Naive thymus-derived CD8-positive, alpha-beta T cell (primary cell): ENCODE data around the gene GP1BA. TPM values are rescaled to one million over a fixed set of nuclear protein-coding genes. Genes with fewer than 3 reads are reported as not detected.

Experiments
- ATAC-seq, 2 donors: fragments of 150-1000 bp; cut with Tn5 transposase in 1 of 2; sonication (Bioruptor Pico), chemical (Tn5 transposase) in 1 of 2; 1 replicate in 1 of 2; 2 replicates in 1 of 2; pipeline ENCODE4 v1.10.0; 2021; ENCODE audit warnings: mild to moderate bottlenecking in 2 of 2, moderate library complexity in 2 of 2
- POLR2A ChIA-PET: fragments of 350-600 bp; sonication (Branson Sonifier 250); formaldehyde crosslinking; loops from one replicate; lab custom pipeline; 2021; ENCODE audit warnings: antibody characterized with exemption; lab: Charles Lee
- DNase-seq, 10 donors: peaks; one replicate each; pipeline versions ENCODE4 v3.0.0 to v3.0.0-alpha.2; 2020 to 2022
- H3K27ac Mint-ChIP-seq, 10 donors: one replicate each; pipeline ENCODE4 v1.8.0; 2020 to 2022; ENCODE audit warnings: mild to moderate bottlenecking in 10 of 10, mixed read lengths in 10 of 10, moderate library complexity in 4 of 10, inconsistent platforms in 1 of 10
- H3K27me3 Mint-ChIP-seq, 5 donors: one replicate each; pipeline ENCODE4 v1.8.0; 2021 to 2022; ENCODE audit warnings: mixed read lengths in 5 of 5
- H3K36me3 Mint-ChIP-seq, 3 donors: one replicate each; pipeline ENCODE4 v1.8.0; 2020 to 2022; ENCODE audit warnings: mixed read lengths in 3 of 3, mild to moderate bottlenecking in 2 of 3, inconsistent platforms in 1 of 3
- H3K4me1 Mint-ChIP-seq, 4 donors: one replicate each; pipeline ENCODE4 v1.8.0; 2021 to 2022; ENCODE audit warnings: mixed read lengths in 4 of 4
- H3K4me3 Mint-ChIP-seq, 10 donors: one replicate each; pipeline ENCODE4 v1.8.0; 2020 to 2022; ENCODE audit warnings: mild to moderate bottlenecking in 10 of 10, mixed read lengths in 10 of 10, moderate library complexity in 6 of 10, inconsistent platforms in 1 of 10
- H3K9me3 Mint-ChIP-seq, 9 donors: one replicate each; pipeline ENCODE4 v1.8.0; 2020 to 2022; ENCODE audit warnings: mixed read lengths in 9 of 9, mild to moderate bottlenecking in 3 of 9, inconsistent platforms in 1 of 9, moderate library complexity in 1 of 9
- polyA plus RNA-seq, 3 donors: library from polyadenylated mRNA; unstranded; fragments of 300-500 nt; fragmentation: Illumina TruSeq; gene quantifications; one replicate each; pipeline ENCODE4 v1.2.3, GENCODE V29; 2021
- total RNA-seq, 8 experiments: library from RNA in 2 of 8; stranded (reverse) in 2 of 8; gene quantifications; one replicate each; pipeline ENCODE4 v1.2.3 and lab custom pipeline; 2021 to 2026

Gene GP1BA
- not detected for total RNA-seq
- under 1 TPM in 2 of 3 donors, not detected in 1; 0.08 to 0.13 TPM for polyA plus RNA-seq
- total RNA-seq (lab: John Stamatoyannopoulos, UW): 0 to 0.07 (median 0) reads per million in 6 experiments

DNA sequence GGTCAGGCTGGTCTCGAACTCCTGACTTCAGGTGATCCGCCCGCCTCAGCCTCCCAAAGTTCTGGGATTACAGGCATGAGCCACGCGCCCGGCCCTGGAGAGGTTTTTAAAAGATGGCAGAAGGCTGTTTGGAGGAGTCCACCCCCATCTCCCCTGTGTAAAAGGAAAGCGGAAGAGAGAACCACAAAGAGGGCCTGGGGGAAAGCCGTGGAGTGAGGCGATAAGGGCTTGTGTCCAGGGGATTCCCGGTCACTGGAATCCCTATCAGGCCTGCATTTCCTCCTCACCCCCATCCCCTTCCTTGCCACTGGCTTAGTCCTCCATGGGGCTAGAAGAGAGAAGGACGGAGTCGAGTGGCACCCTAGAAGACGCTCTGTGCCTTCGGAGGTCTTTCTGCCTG is at the start of gene GP1BA:
Gene GP1BA (plus strand): TSS at position 315 of the 400 bp plus-strand sequence. CDS start 328 bp downstream, outside the sequence.
- peak within 1 kb of the TSS in 5 of 10 donors; percentile 1 to 82 (median 82) for H3K27ac Mint-ChIP-seq
- H3K4me1 Mint-ChIP-seq: peaks cover 31 to 46% (median 33%) of the 10 kb centered on the region in 4 donors
- H3K27me3 Mint-ChIP-seq: no peaks in the 10 kb centered on the region
- DNase-seq (no peak), ATAC-seq (no peak)
- peaks cover 6 to 32% (median 6%) of the 10 kb centered on the region in 3 donors for H3K36me3 Mint-ChIP-seq
- H3K9me3 Mint-ChIP-seq: no peaks in the 10 kb centered on the region
- POLR2A ChIA-PET: interaction anchor here (0.6 to 1.8 kb wide), 2 partner anchors 9 to 389 kb away, joined by 3 to 9 read pairs; no protein-coding TSS in a partner anchor
- H3K4me3 Mint-ChIP-seq: peak within 1 kb of the TSS in 1 of 10 donors; percentile 26

- no peak for DNase-seq
- no peak overlapping the region for H3K4me3 Mint-ChIP-seq
- H3K27ac Mint-ChIP-seq: peak overlapping the region in 2 of 10 donors; percentile 31 to 72
- H3K36me3 Mint-ChIP-seq: peaks cover 0 to 56% (median 19%) of the 10 kb centered on the region in 3 donors
- H3K9me3 Mint-ChIP-seq: no peaks in the 10 kb centered on the region
- ATAC-seq: no peak
- no peaks in the 10 kb centered on the region for H3K27me3 Mint-ChIP-seq
- H3K4me1 Mint-ChIP-seq: peaks cover 0 to 3% (median 1%) of the 10 kb centered on the region in 4 donors
- POLR2A ChIA-PET: interaction anchor here (1.0 kb wide), 1 partner anchor 84 kb away, joined by 3 read pairs; no protein-coding TSS in a partner anchor
Observed at GRCh38 chr17:4884489-4884888, 47.6 kb upstream of the GP1BA start.

- POLR2A ChIA-PET: interaction anchor here (1.1 kb wide), 1 partner anchor 177 kb away, joined by 4 read pairs; the partner anchor contains the start of gene ARRB2
- ATAC-seq (no peak), DNase-seq (no peak)
- H3K36me3 Mint-ChIP-seq: peaks cover 0 to 60% (median 15%) of the 10 kb centered on the region in 3 donors
- H3K4me3 Mint-ChIP-seq: no peak overlapping the region
- no peaks in the 10 kb centered on the region for H3K9me3 Mint-ChIP-seq
- peak overlapping the region in 2 of 10 donors; percentile 2 to 33 for H3K27ac Mint-ChIP-seq
- H3K4me1 Mint-ChIP-seq: peaks cover 0 to 2% (median under 1%) of the 10 kb centered on the region in 4 donors
- H3K27me3 Mint-ChIP-seq: no peaks in the 10 kb centered on the region
Observed at GRCh38 chr17:4886830-4887229, 45.2 kb upstream of the GP1BA start.

DNA sequence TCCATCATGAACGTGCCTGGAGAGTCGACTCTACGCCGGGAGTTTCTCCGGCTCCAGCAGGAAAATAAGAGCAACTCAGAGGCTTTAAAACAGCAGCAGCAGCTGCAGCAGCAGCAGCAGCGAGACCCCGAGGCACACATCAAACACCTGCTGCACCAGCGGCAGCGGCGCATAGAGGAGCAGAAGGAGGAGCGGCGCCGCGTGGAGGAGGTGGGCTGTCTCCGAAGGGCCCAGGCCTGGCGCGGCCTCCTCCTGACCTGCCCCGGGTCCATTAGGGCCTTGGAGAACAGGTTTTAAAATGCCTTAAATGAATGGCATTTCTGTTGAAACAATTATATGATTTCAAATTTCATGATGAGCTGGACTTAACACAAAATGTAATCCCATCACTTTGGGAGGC is 44.5 kb upstream of the GP1BA start:
- DNase-seq (no peak), ATAC-seq (no peak)
- Mint-ChIP-seq H3K4me3 (no peak overlapping the region), H3K36me3 (peaks cover 0 to 60% (median 15%) of the 10 kb centered on the region in 3 donors), H3K9me3 (no peaks in the 10 kb centered on the region), H3K27me3 (no peaks in the 10 kb centered on the region), H3K27ac (no peak overlapping the region), H3K4me1 (peaks cover 0 to 2% (median under 1%) of the 10 kb centered on the region in 4 donors)
- POLR2A ChIA-PET: interaction anchor here (4.9 kb wide), 1 partner anchor 178 kb away, joined by 21 read pairs; the partner anchor contains the start of gene ARRB2

DNA sequence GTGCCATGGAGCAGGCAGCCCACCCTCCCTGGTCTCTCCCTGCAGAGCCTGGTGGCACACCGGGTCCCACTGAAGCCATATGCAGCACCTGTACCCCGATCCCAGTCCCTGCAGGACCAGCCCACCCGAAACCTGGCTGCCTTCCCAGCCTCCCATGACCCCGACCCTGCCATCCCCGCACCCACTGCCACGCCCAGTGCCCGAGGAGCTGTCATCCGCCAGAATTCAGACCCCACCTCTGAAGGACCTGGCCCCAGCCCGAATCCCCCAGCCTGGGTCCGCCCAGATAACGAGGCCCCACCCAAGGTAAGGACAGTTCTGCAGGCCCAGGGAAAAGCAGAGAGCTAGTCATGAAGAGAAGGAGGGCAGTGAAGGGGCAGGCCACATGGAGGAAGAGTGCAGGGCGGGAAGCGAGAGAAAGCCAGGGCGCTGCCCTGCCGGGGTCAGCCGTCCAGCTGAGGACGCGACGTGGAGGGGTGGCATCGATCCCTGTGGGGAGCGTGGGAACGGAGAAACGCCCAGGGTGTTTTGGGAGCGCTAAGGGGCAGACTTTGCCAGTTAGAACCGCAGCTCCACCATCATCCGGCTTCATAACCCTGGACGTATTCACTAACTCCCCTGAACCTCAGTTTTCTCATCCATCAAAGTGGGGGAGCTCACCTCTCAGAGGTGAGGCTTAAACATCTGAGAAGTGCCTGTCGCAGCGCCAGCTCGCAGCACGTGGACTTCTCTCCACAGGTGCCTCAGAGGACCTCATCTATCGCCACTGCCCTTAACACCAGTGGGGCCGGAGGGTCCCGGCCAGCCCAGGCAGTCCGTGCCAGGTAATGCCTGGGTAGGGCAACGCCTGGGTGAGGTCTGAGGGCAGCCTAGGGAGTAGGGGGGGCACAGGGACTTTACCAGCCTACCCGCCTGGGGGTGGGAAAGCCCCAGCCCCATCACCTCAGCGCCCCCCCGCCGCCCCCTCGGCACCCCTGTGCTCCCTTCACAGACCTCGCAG is 40.4 kb upstream of the GP1BA start:
- DNase-seq: no peak
- H3K27ac Mint-ChIP-seq: peak overlapping the region in 1 of 10 donors; percentile 84
- no peak overlapping the region for H3K4me3 Mint-ChIP-seq
- ATAC-seq: no peak
- POLR2A ChIA-PET: interaction anchor here (1.0 to 4.9 kb wide), 3 partner anchors 9 to 182 kb away, joined by 4 to 21 read pairs (median 4); partner anchors contain the start of genes ARRB2 and SPAG7
- peaks cover 0 to 58% (median 8%) of the 10 kb centered on the region in 3 donors for H3K36me3 Mint-ChIP-seq
- no peaks in the 10 kb centered on the region for H3K9me3 Mint-ChIP-seq
- H3K4me1 Mint-ChIP-seq: peaks cover 0 to 2% (median under 1%) of the 10 kb centered on the region in 4 donors
- no peaks in the 10 kb centered on the region for H3K27me3 Mint-ChIP-seq

DNA sequence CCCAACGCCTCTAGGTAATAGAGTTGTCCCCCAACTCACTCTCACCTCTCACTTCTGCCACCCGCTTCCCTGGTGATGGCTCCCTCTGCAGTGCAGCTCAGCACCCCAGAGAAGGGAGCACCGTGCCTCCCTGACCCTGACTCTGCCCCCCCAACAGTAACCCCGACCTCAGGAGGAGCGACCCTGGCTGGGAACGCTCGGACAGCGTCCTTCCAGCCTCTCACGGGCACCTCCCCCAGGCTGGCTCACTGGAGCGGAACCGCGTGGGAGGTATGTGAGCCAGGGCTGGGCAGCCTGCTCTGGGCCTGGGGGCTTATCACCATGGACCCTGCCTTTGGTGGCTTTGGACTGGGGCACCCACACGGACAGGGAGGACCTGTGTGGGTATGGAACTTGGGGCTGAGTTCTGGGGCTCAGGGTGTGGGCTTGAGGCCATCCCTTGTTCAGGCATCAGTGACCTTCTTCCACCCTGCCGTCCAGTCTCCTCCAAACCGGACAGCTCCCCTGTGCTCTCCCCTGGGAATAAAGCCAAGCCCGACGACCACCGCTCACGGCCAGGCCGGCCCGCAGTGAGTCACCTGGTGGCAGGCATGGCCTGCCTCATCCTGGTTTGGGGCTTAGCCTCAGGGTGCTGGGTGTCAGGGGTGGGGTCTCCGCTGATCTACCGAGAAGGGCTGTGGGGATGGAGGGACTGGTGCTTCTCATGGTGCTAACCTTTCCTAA is 39.4 kb upstream of the GP1BA start:
- Mint-ChIP-seq H3K36me3 (peaks cover 0 to 53% (median 3%) of the 10 kb centered on the region in 3 donors), H3K27me3 (no peaks in the 10 kb centered on the region)
- POLR2A ChIA-PET: no interaction called here

DNA sequence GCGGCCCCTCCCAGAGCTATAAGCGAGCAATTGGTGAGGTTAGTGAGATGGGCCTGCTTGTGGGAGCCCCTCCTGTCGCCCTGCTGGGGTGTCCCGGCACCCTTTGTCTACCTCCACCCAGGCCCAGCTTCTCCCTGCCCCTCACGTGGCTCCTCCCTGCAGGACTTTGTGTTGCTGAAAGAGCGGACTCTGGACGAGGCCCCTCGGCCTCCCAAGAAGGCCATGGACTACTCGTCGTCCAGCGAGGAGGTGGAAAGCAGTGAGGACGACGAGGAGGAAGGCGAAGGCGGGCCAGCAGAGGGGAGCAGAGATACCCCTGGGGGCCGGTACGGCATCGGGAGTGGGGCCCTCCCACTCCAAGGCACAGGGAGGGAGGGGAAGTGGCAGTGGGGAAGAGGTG is 38.8 kb upstream of the GP1BA start:
- ATAC-seq (no peak), DNase-seq (no peak)
- H3K9me3 Mint-ChIP-seq: no peaks in the 10 kb centered on the region
- no peak overlapping the region for H3K4me3 Mint-ChIP-seq
- H3K27ac Mint-ChIP-seq: no peak overlapping the region
- peaks cover 0 to 47% (median 3%) of the 10 kb centered on the region in 3 donors for H3K36me3 Mint-ChIP-seq
- POLR2A ChIA-PET: no interaction called here
- H3K27me3 Mint-ChIP-seq: no peaks in the 10 kb centered on the region
- H3K4me1 Mint-ChIP-seq: peaks cover 0 to 4% (median 2%) of the 10 kb centered on the region in 4 donors

More for the DNA sequence above, 39.4 kb upstream of the GP1BA start:
- Mint-ChIP-seq H3K9me3 (no peaks in the 10 kb centered on the region), H3K4me1 (peaks cover 0 to 2% (median under 1%) of the 10 kb centered on the region in 4 donors), H3K4me3 (no peak overlapping the region), H3K27ac (peak overlapping the region in 1 of 10 donors; percentile 56)
- ATAC-seq (no peak), DNase-seq (no peak)

DNA sequence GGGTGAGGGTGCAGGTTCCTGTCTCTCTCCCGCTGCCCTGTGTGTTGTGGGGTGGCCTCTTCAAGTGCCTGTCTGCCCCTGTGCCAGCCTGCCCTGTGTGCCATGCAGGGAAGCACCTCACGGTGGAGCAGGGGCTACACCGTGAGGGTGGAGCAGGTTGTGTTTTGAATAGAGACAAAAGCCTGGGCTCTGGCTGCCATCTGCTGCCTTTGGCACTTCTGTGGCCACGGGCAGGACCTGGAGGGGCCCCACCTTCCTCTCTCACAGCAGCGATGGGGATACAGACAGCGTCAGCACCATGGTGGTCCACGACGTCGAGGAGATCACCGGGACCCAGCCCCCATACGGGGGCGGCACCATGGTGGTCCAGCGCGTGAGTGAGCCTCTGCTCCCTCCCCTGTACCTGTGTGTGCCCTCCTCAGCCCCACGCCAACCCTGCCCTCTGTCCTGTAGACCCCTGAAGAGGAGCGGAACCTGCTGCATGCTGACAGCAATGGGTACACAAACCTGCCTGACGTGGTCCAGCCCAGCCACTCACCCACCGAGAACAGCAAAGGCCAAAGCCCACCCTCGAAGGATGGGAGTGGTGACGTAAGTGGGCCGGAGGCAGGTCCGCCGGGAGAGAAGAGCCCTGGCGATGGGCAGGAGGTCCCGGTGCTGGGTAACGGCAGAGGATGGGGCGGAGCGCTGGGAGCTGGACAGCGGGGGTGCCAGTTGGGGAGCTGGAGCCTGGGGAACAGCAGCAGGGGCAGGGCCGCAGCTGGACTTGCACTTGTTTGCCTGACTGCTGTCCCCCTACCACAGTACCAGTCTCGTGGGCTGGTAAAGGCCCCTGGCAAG is 38.1 kb upstream of the GP1BA start:
- Mint-ChIP-seq H3K4me3 (no peak overlapping the region), H3K36me3 (peaks cover 0 to 45% (median 3%) of the 10 kb centered on the region in 3 donors), H3K27me3 (no peaks in the 10 kb centered on the region), H3K4me1 (peaks cover 0 to 8% (median 6%) of the 10 kb centered on the region in 4 donors), H3K9me3 (no peaks in the 10 kb centered on the region), H3K27ac (no peak overlapping the region)
- POLR2A ChIA-PET: no interaction called here
- DNase-seq (no peak), ATAC-seq (no peak)

DNA sequence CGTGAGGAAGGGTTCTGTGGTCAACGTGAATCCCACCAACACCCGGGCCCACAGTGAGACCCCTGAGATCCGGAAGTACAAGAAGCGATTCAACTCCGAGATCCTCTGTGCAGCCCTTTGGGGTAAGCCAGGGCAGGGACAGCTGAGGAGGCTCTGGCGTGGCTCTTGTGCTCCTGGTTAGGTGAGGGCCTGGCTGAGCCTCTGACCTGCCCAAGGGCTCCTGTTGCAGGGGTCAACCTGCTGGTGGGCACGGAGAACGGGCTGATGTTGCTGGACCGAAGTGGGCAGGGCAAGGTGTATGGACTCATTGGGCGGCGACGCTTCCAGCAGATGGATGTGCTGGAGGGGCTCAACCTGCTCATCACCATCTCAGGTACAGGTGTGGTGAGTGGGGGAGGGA is 37.0 kb upstream of the GP1BA start:
- peak overlapping the region in 1 of 10 donors; percentile 11 for H3K27ac Mint-ChIP-seq
- H3K36me3 Mint-ChIP-seq: peaks cover 0 to 39% (median 0%) of the 10 kb centered on the region in 3 donors
- POLR2A ChIA-PET: interaction anchor here (0.5 to 0.6 kb wide), 2 partner anchors 27 to 329 kb away, joined by 3 to 5 read pairs; no protein-coding TSS in a partner anchor
- H3K9me3 Mint-ChIP-seq: no peaks in the 10 kb centered on the region
- H3K4me3 Mint-ChIP-seq: no peak overlapping the region
- peaks cover 8 to 16% (median 11%) of the 10 kb centered on the region in 4 donors for H3K4me1 Mint-ChIP-seq
- no peaks in the 10 kb centered on the region for H3K27me3 Mint-ChIP-seq
- DNase-seq (no peak), ATAC-seq (no peak)

- Mint-ChIP-seq H3K36me3 (peaks cover 0 to 33% (median 0%) of the 10 kb centered on the region in 3 donors), H3K4me3 (peak overlapping the region in 1 of 10 donors; percentile 51), H3K27me3 (peaks cover 0 to under 1% (median 0%) of the 10 kb centered on the region in 5 donors), H3K4me1 (peaks cover 10 to 21% (median 16%) of the 10 kb centered on the region in 4 donors), H3K27ac (peak overlapping the region in 2 of 10 donors; percentile 36 to 65), H3K9me3 (no peaks in the 10 kb centered on the region)
- no peak for DNase-seq
- ATAC-seq: no peak
- POLR2A ChIA-PET: no interaction called here
Observed at GRCh38 chr17:4895657-4896331, 36.3 kb upstream of the GP1BA start.
